Tibial nerve (tissue), 4 donors: ENCODE data around the gene MRPL37.

ENCODE experiments used
- CTCF ChIP-seq, 5 experiments: fragments of 200-600 bp in 3 of 5; fragments of 450-650 bp in 2 of 5; sonication (generic) in 3 of 5; IDR thresholded peaks; one replicate each; pipeline ENCODE4 v1.5.1; 2016 to 2019; ENCODE audit warnings: antibody characterized with exemption in 5 of 5, mild to moderate bottlenecking in 3 of 5, moderate library complexity in 2 of 5
- EP300 ChIP-seq, 2 donors: sonication (generic); formaldehyde crosslinking; IDR thresholded peaks; one replicate each; pipeline ENCODE4 v1.6.1; 2017; ENCODE audit warnings: antibody characterized with exemption in 2 of 2, mild to moderate bottlenecking in 1 of 2
- POLR2A ChIP-seq, 2 donors: fragments of 450-650 bp; IDR thresholded peaks; one replicate each; pipeline ENCODE4 v1.6.1; 2017; ENCODE audit warnings: antibody characterized with exemption in 2 of 2, mild to moderate bottlenecking in 2 of 2, moderate library complexity in 2 of 2

DNA sequence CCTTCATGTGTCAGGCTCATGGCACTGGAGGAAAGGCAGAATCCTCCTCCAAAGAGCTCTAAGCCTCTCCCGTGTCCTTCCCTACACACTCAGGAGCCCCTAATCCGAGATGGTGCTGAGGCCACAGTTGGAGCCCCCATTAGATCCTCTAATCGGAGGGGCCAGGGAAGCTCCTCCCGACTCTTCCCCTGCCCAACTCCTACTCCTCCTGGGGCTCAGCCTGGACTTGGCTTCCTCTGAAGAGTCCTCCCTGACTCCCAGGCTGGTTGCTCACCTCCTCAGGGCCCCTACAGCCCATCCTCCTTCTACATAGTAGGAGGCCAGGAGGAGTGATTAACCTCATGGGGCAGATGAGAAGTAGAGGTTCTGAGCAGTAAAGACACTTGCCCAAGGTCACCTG lies 25.9 kb upstream of the MRPL37 start:
- TF ChIP-seq CTCF (IDR thresholded peaks at IDR 0.05) (no peak), EP300 (IDR thresholded peaks at IDR 0.05) (no peak), POLR2A (IDR thresholded peaks at IDR 0.05) (no peak)
